GM06990 (cell line): ENCODE results near the gene RASAL1.
A peak's percentile ranks its signal among the peaks of the same experiment; 100 is the strongest.

Experiments used
- DNase-seq: peaks from one replicate; pipeline ENCODE4 v3.0.0-alpha.2; 2011; ENCODE audit not compliant: insufficient read length; ENCODE audit errors: extremely low read depth
- H3K27me3 ChIP-seq: replicated peaks from 2 replicates; pipeline ENCODE4 v1.6.0; 2011; ENCODE audit warnings: low read length; ENCODE audit not compliant: control insufficient read depth, insufficient read depth
- H3K36me3 ChIP-seq: 2 replicates; pipeline ENCODE4 v1.5.1; 2011; ENCODE audit warnings: low read length; ENCODE audit not compliant: control insufficient read depth, insufficient read depth
- H3K4me3 ChIP-seq: replicated peaks from 2 replicates; pipeline ENCODE4 v1.5.1; 2011; ENCODE audit warnings: low read depth, mild to moderate bottlenecking, control low read depth, low read length
- TF ChIP-seq, protein P1 (sequence below): IDR thresholded peaks from 2 replicates; pipeline ENCODE4 v1.5.1; 2011; ENCODE audit warnings: low read length, control low read depth, mild to moderate bottlenecking, inconsistent platforms; ENCODE audit not compliant: insufficient read depth, poor library complexity, severe bottlenecking

RASAL1 gene

DNA sequence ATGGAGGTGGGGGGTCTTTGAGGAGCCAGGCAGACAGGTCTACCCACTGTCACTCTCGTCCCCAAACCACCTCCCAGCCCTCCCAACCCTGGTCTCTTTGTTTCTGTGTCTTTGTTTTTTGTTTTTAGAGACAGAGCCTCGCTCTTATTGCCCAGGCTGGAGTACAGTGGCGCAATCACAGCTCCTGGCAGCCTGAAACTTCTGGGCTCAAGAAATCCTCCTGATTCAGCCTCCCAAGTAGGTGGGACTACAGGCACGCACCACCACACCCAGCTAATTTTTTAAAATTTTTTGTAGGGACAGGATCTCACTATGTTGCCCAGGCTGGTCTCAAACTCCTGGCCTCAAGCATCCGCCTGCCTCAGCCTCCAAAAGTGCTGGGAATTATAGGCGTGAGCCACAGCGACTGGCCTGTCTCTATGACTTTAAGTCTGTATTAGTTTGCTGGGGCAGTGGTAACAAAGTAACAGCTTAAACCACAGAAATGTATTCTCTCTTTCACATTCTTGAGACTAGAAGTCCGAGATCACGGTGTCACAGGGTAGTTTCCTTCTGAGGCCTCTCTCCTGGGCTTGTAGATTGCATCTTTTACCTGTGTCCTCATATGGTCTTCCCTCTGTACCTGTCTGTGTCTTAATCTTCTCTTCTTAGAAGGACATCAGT, 52.9 kb downstream of the RASAL1 start:
- no peaks in the 10 kb centered on the region for H3K27me3 ChIP-seq
- DNase-seq, result no peak
- TF ChIP-seq, protein P1, sequence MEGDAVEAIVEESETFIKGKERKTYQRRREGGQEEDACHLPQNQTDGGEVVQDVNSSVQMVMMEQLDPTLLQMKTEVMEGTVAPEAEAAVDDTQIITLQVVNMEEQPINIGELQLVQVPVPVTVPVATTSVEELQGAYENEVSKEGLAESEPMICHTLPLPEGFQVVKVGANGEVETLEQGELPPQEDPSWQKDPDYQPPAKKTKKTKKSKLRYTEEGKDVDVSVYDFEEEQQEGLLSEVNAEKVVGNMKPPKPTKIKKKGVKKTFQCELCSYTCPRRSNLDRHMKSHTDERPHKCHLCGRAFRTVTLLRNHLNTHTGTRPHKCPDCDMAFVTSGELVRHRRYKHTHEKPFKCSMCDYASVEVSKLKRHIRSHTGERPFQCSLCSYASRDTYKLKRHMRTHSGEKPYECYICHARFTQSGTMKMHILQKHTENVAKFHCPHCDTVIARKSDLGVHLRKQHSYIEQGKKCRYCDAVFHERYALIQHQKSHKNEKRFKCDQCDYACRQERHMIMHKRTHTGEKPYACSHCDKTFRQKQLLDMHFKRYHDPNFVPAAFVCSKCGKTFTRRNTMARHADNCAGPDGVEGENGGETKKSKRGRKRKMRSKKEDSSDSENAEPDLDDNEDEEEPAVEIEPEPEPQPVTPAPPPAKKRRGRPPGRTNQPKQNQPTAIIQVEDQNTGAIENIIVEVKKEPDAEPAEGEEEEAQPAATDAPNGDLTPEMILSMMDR, result no peak
- H3K36me3 ChIP-seq, result no peaks in the 10 kb centered on the region
- no peak overlapping the region for H3K4me3 ChIP-seq

DNA sequence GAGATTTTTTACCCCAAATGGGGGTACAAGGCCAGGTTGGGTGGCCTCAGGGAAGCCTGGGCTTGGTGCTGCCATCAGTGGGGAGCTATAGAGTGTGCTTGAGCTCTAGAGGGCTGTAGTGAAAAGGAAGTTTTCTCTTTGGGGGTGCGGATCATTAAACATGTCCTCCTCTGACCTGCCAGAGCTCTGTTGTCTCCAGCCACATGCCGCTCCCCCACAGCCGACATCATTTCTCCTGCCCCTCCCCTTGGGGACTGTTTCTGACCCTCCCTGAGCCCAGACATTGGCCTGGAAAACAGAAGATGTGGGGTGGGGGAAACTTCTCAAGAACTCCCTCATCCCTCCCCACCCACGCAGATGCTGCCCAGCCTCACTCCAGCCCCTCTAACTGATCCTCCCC, 53.7 kb downstream of the RASAL1 start:
- Histone ChIP-seq H3K27me3 (no peaks in the 10 kb centered on the region), H3K36me3 (no peaks in the 10 kb centered on the region)
- TF ChIP-seq, protein P1, result no peak

DNA sequence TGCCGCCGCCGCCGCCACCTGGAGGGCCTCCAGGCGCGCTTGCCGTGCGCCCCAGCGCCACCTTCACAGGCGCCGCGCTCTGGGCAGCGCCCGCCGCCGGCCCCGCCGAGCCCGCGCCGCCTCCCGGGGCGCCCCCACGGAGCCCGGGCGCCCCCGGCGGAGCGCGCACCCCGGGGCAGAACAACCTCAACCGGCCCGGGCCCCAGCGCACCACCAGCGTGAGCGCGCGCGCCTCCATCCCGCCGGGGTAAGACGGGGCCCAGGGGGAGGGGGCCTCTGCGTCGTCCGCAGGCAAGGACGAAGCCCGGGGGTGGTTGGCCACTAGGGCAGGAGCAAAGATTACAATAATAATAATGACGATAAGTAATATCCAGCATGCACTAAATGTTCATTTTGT, 57.7 kb downstream of the RASAL1 start:
- H3K4me3 ChIP-seq, result no peak overlapping the region
- H3K27me3 ChIP-seq, result no peaks in the 10 kb centered on the region
- H3K36me3 ChIP-seq, result no peaks in the 10 kb centered on the region
- no peak for DNase-seq
- TF ChIP-seq, protein P1, result no peak

More for the DNA sequence above, 53.7 kb downstream of the RASAL1 start:
- no peak for DNase-seq
- no peak overlapping the region for H3K4me3 ChIP-seq

DNA sequence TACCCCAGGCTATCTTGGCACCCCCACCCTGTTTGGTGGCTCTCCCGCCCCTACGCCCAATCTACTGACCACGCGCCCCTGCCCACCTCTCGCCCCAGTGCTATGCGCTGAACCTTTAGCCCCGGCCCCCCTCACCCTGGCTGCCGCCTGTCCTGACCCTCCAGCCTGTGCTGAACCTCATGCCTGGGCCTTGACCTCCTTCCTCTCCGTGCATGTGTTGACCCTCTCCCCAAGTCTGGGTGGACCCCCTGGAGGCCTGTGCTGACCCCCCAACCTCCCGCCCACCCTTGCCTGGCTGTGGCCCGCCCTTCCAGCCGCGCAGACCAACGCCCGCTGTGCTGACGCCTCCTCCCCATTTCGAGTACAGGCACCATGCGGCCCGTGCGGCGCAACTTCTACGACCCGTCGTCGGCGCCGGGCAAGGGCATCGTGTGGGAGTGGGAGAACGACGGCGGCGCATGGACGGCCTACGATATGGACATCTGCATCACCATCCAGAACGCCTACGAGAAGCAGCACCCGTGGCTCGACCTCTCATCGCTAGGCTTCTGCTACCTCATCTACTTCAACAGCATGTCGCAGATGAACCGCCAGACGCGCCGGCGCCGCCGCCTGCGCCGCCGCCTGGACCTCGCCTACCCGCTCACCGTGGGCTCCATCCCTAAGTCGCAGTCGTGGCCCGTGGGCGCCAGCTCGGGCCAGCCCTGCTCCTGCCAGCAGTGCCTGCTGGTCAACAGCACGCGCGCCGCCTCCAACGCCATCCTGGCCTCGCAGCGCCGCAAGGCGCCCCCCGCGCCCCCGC, 58.3 kb downstream of the RASAL1 start:
- TF ChIP-seq, protein P1, result no peak
- Histone ChIP-seq H3K27me3 (no peaks in the 10 kb centered on the region), H3K4me3 (no peak overlapping the region), H3K36me3 (no peaks in the 10 kb centered on the region)
- DNase-seq, result peak; percentile 69

DNA sequence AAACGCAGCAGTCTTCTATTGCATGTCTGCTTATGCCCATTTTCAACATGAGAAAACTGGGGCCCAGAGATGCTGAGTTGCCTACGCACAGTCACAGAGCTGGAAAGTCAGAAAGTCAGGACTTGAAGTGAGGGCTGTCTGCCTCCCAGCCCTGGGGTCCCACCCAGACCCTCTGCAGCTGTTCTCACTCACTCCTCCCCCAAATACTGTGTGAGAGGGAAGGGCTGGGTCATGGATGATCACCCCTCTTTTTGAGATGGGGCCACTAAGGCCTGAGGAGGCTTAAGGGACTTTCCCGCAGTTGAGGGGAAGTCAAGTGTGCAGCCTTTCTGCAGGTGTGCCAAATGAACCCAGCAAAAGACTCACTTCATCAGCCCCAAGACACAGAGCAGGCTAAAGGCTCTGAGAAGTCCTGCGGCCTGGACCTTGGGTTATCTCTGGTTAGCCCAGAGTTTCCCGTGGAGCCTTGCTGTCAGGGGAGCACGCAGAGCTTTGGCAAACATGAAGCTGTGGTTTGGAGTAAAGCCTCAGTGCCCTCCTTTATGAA, 60.4 kb downstream of the RASAL1 start:
- Histone ChIP-seq H3K27me3 (no peaks in the 10 kb centered on the region), H3K4me3 (no peak overlapping the region), H3K36me3 (no peaks in the 10 kb centered on the region)
- TF ChIP-seq, protein P1, result no peak
- peak; percentile 82 for DNase-seq
